ENCODE results near the gene PDE8A.

The PDE8A gene

GRCh38 chr15:85116925-85117646, 135.4 kb downstream of the PDE8A start:
- peaks cover 58 to 62% of the 10 kb centered on the region in 2 donors for H3K36me3 ChIP-seq (ENCODE audit: control insufficient read depth in 1 of 2, insufficient read depth in 2 of 2, low read length in 2 of 2)
- no peaks in the 10 kb centered on the region for H3K9me3 ChIP-seq (ENCODE audit: control insufficient read depth in 1 of 2, low read length in 2 of 2)
- H3K27me3 ChIP-seq (ENCODE audit: low read depth, low read length), result no peaks in the 10 kb centered on the region
- H3K27ac ChIP-seq (ENCODE audit: low read length), result no peak overlapping the region
- H3K4me1 ChIP-seq (ENCODE audit: control insufficient read depth in 1 of 2, insufficient read depth in 2 of 2, low read length in 2 of 2), result no peaks in the 10 kb centered on the region
- H3K4me3 ChIP-seq (ENCODE audit: low read depth in 1 of 2, low read length in 2 of 2), result no peak overlapping the region

- Histone ChIP-seq H3K36me3 (ENCODE audit: control insufficient read depth in 1 of 2, insufficient read depth in 2 of 2, low read length in 2 of 2) (peaks cover 57 to 69% of the 10 kb centered on the region in 2 donors), H3K27me3 (ENCODE audit: low read depth, low read length) (no peaks in the 10 kb centered on the region), H3K27ac (ENCODE audit: low read length) (no peak overlapping the region), H3K9me3 (ENCODE audit: control insufficient read depth in 1 of 2, low read length in 2 of 2) (no peaks in the 10 kb centered on the region), H3K4me3 (ENCODE audit: low read depth in 1 of 2, low read length in 2 of 2) (no peak overlapping the region), H3K4me1 (ENCODE audit: control insufficient read depth in 1 of 2, insufficient read depth in 2 of 2, low read length in 2 of 2) (no peaks in the 10 kb centered on the region)
These were observed 136.5 kb downstream of the PDE8A start for GRCh38 chr15:85118173-85118572.

- H3K36me3 ChIP-seq (ENCODE audit: control insufficient read depth in 1 of 2, insufficient read depth in 2 of 2, low read length in 2 of 2), result peaks cover 54 to 68% of the 10 kb centered on the region in 2 donors
- no peaks in the 10 kb centered on the region for H3K27me3 ChIP-seq (ENCODE audit: low read depth, low read length)
- H3K4me3 ChIP-seq (ENCODE audit: low read depth in 1 of 2, low read length in 2 of 2), result no peak overlapping the region
- H3K9me3 ChIP-seq (ENCODE audit: control insufficient read depth in 1 of 2, low read length in 2 of 2), result no peaks in the 10 kb centered on the region
- H3K27ac ChIP-seq (ENCODE audit: low read length), result no peak overlapping the region
- no peaks in the 10 kb centered on the region for H3K4me1 ChIP-seq (ENCODE audit: control insufficient read depth in 1 of 2, insufficient read depth in 2 of 2, low read length in 2 of 2)
These were observed 136.9 kb downstream of the PDE8A start for GRCh38 chr15:85118581-85118980.

GRCh38 chr15:85120351-85121113, 138.9 kb downstream of the PDE8A start:
- H3K4me1 ChIP-seq (ENCODE audit: control insufficient read depth in 1 of 2, insufficient read depth in 2 of 2, low read length in 2 of 2), result no peaks in the 10 kb centered on the region
- no peaks in the 10 kb centered on the region for H3K9me3 ChIP-seq (ENCODE audit: control insufficient read depth in 1 of 2, low read length in 2 of 2)
- H3K4me3 ChIP-seq (ENCODE audit: low read depth in 1 of 2, low read length in 2 of 2), result no peak overlapping the region
- peaks cover 55 to 67% of the 10 kb centered on the region in 2 donors for H3K36me3 ChIP-seq (ENCODE audit: control insufficient read depth in 1 of 2, insufficient read depth in 2 of 2, low read length in 2 of 2)
- no peak overlapping the region for H3K27ac ChIP-seq (ENCODE audit: low read length)
- H3K27me3 ChIP-seq (ENCODE audit: low read depth, low read length), result no peaks in the 10 kb centered on the region

GRCh38 chr15:85124173-85124572, 142.5 kb downstream of the PDE8A start:
- Histone ChIP-seq H3K4me1 (ENCODE audit: control insufficient read depth in 1 of 2, insufficient read depth in 2 of 2, low read length in 2 of 2) (no peaks in the 10 kb centered on the region), H3K4me3 (ENCODE audit: low read depth in 1 of 2, low read length in 2 of 2) (no peak overlapping the region), H3K36me3 (ENCODE audit: control insufficient read depth in 1 of 2, insufficient read depth in 2 of 2, low read length in 2 of 2) (peaks cover 38 to 71% of the 10 kb centered on the region in 2 donors), H3K27me3 (ENCODE audit: low read depth, low read length) (no peaks in the 10 kb centered on the region), H3K27ac (ENCODE audit: low read length) (no peak overlapping the region), H3K9me3 (ENCODE audit: control insufficient read depth in 1 of 2, low read length in 2 of 2) (no peaks in the 10 kb centered on the region)

- Histone ChIP-seq H3K4me1 (ENCODE audit: control insufficient read depth in 1 of 2, insufficient read depth in 2 of 2, low read length in 2 of 2) (no peaks in the 10 kb centered on the region), H3K4me3 (ENCODE audit: low read depth in 1 of 2, low read length in 2 of 2) (no peak overlapping the region), H3K27me3 (ENCODE audit: low read depth, low read length) (no peaks in the 10 kb centered on the region), H3K36me3 (ENCODE audit: control insufficient read depth in 1 of 2, insufficient read depth in 2 of 2, low read length in 2 of 2) (peaks cover 38 to 81% of the 10 kb centered on the region in 2 donors), H3K27ac (ENCODE audit: low read length) (no peak overlapping the region), H3K9me3 (ENCODE audit: control insufficient read depth in 1 of 2, low read length in 2 of 2) (no peaks in the 10 kb centered on the region)
These were observed 143.5 kb downstream of the PDE8A start for GRCh38 chr15:85125056-85125661.

- Histone ChIP-seq H3K27ac (ENCODE audit: low read length) (no peak overlapping the region), H3K4me3 (ENCODE audit: low read depth in 1 of 2, low read length in 2 of 2) (no peak overlapping the region), H3K36me3 (ENCODE audit: control insufficient read depth in 1 of 2, insufficient read depth in 2 of 2, low read length in 2 of 2) (peaks cover 18 to 83% of the 10 kb centered on the region in 2 donors), H3K9me3 (ENCODE audit: control insufficient read depth in 1 of 2, low read length in 2 of 2) (peaks cover 0 to 4% of the 10 kb centered on the region in 2 donors), H3K4me1 (ENCODE audit: control insufficient read depth in 1 of 2, insufficient read depth in 2 of 2, low read length in 2 of 2) (no peaks in the 10 kb centered on the region), H3K27me3 (ENCODE audit: low read depth, low read length) (no peaks in the 10 kb centered on the region)
These were observed 147.0 kb downstream of the PDE8A start for GRCh38 chr15:85128621-85129020.

GRCh38 chr15:85129881-85130280, 148.2 kb downstream of the PDE8A start:
- H3K4me1 ChIP-seq (ENCODE audit: control insufficient read depth in 1 of 2, insufficient read depth in 2 of 2, low read length in 2 of 2), result no peaks in the 10 kb centered on the region
- no peaks in the 10 kb centered on the region for H3K27me3 ChIP-seq (ENCODE audit: low read depth, low read length)
- peaks cover 0 to 4% of the 10 kb centered on the region in 2 donors for H3K9me3 ChIP-seq (ENCODE audit: control insufficient read depth in 1 of 2, low read length in 2 of 2)
- no peak overlapping the region for H3K27ac ChIP-seq (ENCODE audit: low read length)
- peaks cover 5 to 73% of the 10 kb centered on the region in 2 donors for H3K36me3 ChIP-seq (ENCODE audit: control insufficient read depth in 1 of 2, insufficient read depth in 2 of 2, low read length in 2 of 2)
- H3K4me3 ChIP-seq (ENCODE audit: low read depth in 1 of 2, low read length in 2 of 2), result no peak overlapping the region

- peaks cover 4 to 76% of the 10 kb centered on the region in 2 donors for H3K36me3 ChIP-seq (ENCODE audit: control insufficient read depth in 1 of 2, insufficient read depth in 2 of 2, low read length in 2 of 2)
- H3K27me3 ChIP-seq (ENCODE audit: low read depth, low read length), result no peaks in the 10 kb centered on the region
These were observed 150.3 kb downstream of the PDE8A start for GRCh38 chr15:85131915-85132314.

GRCh38 chr15:85133709-85134108, 152.1 kb downstream of the PDE8A start:
- peaks cover 19 to 71% of the 10 kb centered on the region in 2 donors for H3K36me3 ChIP-seq (ENCODE audit: control insufficient read depth in 1 of 2, insufficient read depth in 2 of 2, low read length in 2 of 2)
- H3K9me3 ChIP-seq (ENCODE audit: control insufficient read depth in 1 of 2, low read length in 2 of 2), result peaks cover 0 to 4% of the 10 kb centered on the region in 2 donors
- no peaks in the 10 kb centered on the region for H3K27me3 ChIP-seq (ENCODE audit: low read depth, low read length)
- peaks cover 0 to 8% of the 10 kb centered on the region in 2 donors for H3K4me1 ChIP-seq (ENCODE audit: control insufficient read depth in 1 of 2, insufficient read depth in 2 of 2, low read length in 2 of 2)
- no peak overlapping the region for H3K27ac ChIP-seq (ENCODE audit: low read length)
- no peak overlapping the region for H3K4me3 ChIP-seq (ENCODE audit: low read depth in 1 of 2, low read length in 2 of 2)

More at GRCh38 chr15:85131915-85132314, 150.3 kb downstream of the PDE8A start:
- Histone ChIP-seq H3K4me1 (ENCODE audit: control insufficient read depth in 1 of 2, insufficient read depth in 2 of 2, low read length in 2 of 2) (peaks cover 0 to 2% of the 10 kb centered on the region in 2 donors), H3K4me3 (ENCODE audit: low read depth in 1 of 2, low read length in 2 of 2) (no peak overlapping the region), H3K27ac (ENCODE audit: low read length) (no peak overlapping the region), H3K9me3 (ENCODE audit: control insufficient read depth in 1 of 2, low read length in 2 of 2) (peaks cover 0 to 4% of the 10 kb centered on the region in 2 donors)

GRCh38 chr15:85137489-85138168, 156.0 kb downstream of the PDE8A start:
- H3K9me3 ChIP-seq (ENCODE audit: control insufficient read depth in 1 of 2, low read length in 2 of 2), result no peaks in the 10 kb centered on the region
- no peak overlapping the region for H3K27ac ChIP-seq (ENCODE audit: low read length)
- no peak overlapping the region for H3K4me3 ChIP-seq (ENCODE audit: low read depth in 1 of 2, low read length in 2 of 2)
- no peaks in the 10 kb centered on the region for H3K27me3 ChIP-seq (ENCODE audit: low read depth, low read length)
- H3K4me1 ChIP-seq (ENCODE audit: control insufficient read depth in 1 of 2, insufficient read depth in 2 of 2, low read length in 2 of 2), result peaks cover 0 to 8% of the 10 kb centered on the region in 2 donors
- peaks cover 25 to 45% of the 10 kb centered on the region in 2 donors for H3K36me3 ChIP-seq (ENCODE audit: control insufficient read depth in 1 of 2, insufficient read depth in 2 of 2, low read length in 2 of 2)

Measured in muscle layer of duodenum (tissue), 2 donors.